GM21717 (cell line): ENCODE data around the gene PGLYRP3.

Experiments used
- ATAC-seq: cut with Tn5 transposase; IDR thresholded peaks from one replicate; pipeline ENCODE4 v1.9.1; 2021; ENCODE audit warnings: mild to moderate bottlenecking, moderate library complexity; ENCODE audit not compliant: unreplicated experiment

PGLYRP3 gene

GRCh38 chr1:153262462-153263157 lies 50.1 kb downstream of the PGLYRP3 start:
- ATAC-seq, result no peak

DNA sequence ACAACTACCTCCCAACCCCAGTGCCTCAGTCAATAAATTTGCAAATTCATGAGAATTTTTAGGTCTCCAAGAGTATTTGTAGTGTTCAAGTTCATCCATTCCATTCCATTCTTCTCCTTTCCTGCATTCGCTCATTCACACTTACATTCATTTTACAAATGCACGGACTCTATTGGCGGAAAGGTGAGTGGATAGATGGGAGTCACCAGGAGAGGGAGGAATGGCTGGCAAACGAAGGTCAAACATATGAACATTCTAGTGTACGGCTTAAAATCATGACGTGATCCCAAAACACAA lies 50.7 kb downstream of the PGLYRP3 start:
- ATAC-seq, result no peak

DNA sequence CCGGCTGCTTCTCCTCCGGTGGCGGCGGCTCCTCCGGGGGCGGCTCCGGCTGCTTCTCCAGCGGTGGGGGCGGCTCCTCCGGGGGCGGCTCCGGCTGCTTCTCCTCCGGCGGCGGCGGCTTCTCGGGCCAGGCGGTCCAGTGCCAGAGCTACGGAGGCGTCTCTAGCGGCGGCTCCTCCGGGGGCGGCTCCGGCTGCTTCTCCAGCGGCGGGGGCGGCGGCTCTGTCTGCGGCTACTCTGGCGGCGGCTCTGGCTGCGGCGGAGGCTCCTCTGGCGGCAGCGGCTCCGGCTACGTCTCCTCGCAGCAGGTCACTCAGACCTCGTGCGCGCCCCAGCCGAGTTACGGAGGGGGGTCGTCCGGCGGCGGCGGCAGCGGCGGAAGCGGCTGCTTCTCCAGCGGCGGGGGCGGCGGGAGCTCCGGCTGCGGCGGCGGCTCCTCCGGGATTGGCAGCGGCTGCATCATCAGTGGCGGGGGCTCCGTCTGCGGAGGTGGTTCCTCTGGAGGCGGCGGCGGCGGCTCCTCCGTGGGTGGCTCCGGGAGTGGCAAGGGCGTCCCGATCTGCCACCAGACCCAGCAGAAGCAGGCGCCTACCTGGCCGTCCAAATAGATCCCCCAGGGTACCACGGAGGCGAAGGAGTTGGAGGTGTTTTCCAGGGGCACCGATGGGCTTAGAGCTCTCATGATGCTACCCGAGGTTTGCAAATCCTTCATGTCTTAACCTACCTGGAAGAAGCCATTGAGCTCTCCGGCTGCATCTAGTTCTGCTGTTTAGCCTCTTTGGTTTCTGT lies 51.3 kb downstream of the PGLYRP3 start:
- no peak for ATAC-seq

DNA sequence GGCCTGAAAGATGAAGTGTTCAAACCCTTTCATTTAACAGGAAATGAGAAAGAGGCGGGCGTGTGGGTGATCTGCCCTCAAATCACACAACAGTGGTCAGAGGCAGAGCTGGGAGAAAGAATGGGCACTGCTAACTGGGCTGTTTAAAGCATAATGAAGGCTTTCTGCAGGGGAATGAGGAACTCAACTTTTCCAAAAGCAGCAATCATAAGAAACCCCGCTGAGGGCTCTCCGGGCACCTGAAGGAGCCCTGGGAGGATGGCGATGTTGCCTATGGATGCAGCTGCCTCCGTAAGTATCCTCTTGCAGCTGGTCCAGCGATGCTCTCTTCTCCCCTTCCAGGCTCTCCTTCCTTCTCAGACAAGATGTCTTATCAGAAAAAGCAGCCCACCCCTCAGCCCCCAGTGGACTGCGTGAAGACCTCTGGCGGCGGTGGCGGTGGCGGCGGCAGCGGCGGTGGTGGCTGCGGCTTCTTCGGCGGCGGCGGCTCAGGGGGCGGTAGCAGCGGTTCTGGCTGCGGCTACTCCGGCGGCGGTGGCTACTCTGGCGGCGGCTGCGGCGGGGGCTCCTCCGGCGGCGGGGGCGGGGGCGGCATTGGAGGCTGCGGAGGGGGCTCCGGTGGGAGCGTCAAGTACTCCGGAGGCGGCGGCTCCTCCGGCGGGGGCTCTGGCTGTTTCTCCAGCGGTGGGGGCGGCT lies 52.0 kb downstream of the PGLYRP3 start:
- ATAC-seq, result no peak

DNA sequence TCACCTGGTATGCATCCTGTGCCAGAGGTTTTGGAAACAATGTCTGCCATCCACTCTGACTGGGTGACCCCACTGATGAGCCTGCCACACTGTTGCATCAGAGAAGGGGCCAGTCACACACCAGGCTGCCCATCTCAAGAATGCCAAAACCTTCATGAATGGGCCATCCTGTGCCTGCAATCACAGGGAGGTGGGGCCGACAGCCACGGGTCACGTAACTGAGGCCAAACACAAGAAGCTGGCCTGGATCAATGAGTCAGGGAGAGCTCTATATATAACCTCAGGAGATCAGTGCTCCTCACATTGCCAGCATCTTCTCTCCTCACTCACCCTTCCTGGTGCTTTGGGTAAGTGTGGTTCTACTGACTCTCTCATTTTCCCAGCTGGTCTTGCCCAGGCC lies 53.4 kb downstream of the PGLYRP3 start, which contains the start of gene LORICRIN:
TSS of gene LORICRIN (plus strand) at position 301 of the 400 bp plus-strand sequence. CDS start 1,263 bp downstream, outside the sequence.
- ATAC-seq, result no peak

DNA sequence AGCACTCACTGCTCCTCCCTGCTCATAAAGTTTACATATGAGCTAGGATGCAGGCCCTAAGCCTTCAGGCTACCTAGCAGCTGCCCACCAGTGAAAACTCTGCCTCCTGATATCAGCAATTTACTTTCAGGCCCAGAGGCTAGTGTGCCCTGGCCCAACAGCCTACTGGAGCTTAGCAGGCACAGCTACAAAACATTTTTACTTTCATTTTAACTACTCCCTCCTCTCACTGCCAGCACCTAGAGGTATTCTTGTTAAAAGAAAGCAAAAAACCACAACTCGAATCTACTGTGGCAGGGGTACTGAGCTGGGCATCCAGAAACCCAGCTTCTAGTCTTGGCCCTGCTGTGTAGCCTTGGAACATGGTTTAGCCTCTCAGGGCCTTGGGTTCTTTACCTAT lies 59.1 kb downstream of the PGLYRP3 start:
- peak; percentile 47 for ATAC-seq

DNA sequence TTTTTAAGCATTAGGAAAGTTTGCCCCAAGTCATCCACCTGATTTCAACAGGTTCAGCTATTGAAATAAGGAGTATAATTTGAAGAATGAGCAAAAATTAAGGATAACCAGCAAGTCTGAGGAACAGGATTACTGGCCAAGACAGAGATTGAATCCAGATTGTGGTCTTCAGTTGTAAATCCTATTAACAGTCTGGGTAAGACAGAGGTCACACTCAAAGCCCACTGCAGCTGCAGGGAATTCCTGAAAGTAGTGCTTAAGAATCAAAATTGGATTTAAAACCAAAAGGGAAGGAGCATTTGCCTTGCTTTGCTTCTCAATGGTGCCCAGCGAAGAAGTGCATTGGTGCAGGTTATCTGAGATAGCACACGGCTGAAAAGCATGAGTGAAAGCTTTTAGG lies 59.7 kb downstream of the PGLYRP3 start:
- no peak for ATAC-seq

- no peak for ATAC-seq
Measured at GRCh38 chr1:153251988-153252387, 60.8 kb downstream of the PGLYRP3 start.

DNA sequence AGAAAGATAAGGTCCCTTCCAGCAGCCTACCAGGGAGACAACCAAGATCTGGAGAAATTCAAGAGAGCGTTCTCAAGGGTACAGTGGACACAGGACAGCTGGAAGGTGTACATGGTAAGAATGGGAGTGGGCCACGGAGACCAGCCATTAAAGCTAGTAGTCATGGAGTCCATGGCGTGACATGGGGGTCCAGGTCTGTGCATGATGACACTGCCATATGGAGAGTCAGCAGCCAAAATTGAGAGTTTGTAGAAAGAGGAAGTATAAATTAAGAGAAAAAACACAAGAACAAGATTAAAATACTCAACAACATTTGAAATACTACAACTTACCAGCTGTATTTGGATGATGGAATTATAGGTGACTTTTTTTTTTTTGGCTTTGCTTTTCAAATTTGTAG lies 61.2 kb downstream of the PGLYRP3 start:
- no peak for ATAC-seq

- no peak for ATAC-seq
Measured at GRCh38 chr1:153251087-153251486, 61.7 kb downstream of the PGLYRP3 start.

DNA sequence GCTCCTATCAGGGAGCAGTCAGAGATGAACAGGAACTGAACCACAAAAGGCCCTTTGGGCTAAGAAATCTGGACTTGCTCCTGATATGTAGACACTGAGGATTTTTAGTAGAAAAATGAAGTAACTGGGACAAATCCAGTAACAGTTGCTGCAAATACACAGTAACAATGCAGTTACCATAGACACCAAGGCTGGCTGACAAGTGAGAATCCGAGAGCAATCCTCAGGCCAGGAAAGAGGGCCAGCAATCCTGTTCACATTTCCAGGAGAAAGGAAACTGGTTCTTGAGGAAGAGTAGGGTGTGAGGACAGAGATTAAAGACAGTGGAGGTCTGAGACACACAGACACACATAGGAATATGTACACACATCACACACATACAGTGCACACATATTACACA lies 62.6 kb downstream of the PGLYRP3 start:
- no peak for ATAC-seq

GRCh38 chr1:153248176-153248879 lies 64.4 kb downstream of the PGLYRP3 start:
- ATAC-seq, result no peak
